Measurements from ENCODE around the gene DRAXIN. TPM values are rescaled to one million over a fixed set of nuclear protein-coding genes. Genes with fewer than 3 reads are reported as not detected.

Gene DRAXIN
- total RNA-seq, 1 experiment from 2014 or later = 20.5 TPM

DNA sequence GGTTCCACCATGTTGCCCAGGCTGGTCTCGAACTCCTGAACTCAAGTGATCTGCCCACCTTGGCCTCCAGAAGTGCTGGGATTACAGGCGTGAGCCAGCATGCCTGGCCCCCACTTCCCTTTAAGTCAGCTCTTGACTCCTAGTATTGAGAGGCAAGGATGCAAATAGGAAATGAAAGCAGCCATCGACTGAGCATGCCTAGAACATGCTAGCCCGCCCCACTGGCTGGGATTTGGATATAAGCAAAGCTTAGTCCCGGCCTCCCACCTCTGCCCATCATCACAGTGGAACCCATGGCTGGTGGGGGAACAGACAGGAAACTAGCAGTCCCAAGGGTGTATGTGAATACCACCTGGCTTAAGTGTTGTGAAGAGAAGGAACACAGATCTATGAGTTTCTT lies 80.9 kb downstream of the DRAXIN start:
- Histone ChIP-seq H4K8ac (replicated peaks; ENCODE audit: insufficient read length, low read depth, low read length) (no peak overlapping the region), H3K79me1 (ENCODE audit: insufficient read depth, low read depth, low read length, poor library complexity, severe bottlenecking) (no peaks in the 10 kb centered on the region), H3K18ac (ENCODE audit: insufficient read length, low read depth, low read length) (no peak overlapping the region), H3K4ac (ENCODE audit: low read depth, low read length) (no peak overlapping the region), H3K79me2 (ENCODE audit: insufficient read depth, low read length) (no peaks in the 10 kb centered on the region), H3K4me2 (ENCODE audit: insufficient read depth, insufficient read length, low read length) (no peak overlapping the region), H3K4me1 (ENCODE audit: insufficient read depth, low read length) (no peaks in the 10 kb centered on the region), H4K5ac (ENCODE audit: insufficient read length, low read depth, low read length) (no peak overlapping the region), H3K9me3 (ENCODE audit: control insufficient read depth, low read depth, low read length) (no peaks in the 10 kb centered on the region), H4K91ac (ENCODE audit: insufficient read length, low read depth, low read length) (no peak overlapping the region), H3K23ac (ENCODE audit: insufficient read length, low read depth, low read length) (no peak overlapping the region), H3K23me2 (ENCODE audit: insufficient read length, low read depth, low read length, poor library complexity, severe bottlenecking) (no peaks in the 10 kb centered on the region), H3K27ac (ENCODE audit: insufficient read length, low read depth, low read length) (no peak overlapping the region), H2AK5ac (ENCODE audit: insufficient read length, low read length) (no peak overlapping the region), H3K27me3 (ENCODE audit: insufficient read depth, low read length) (no peaks in the 10 kb centered on the region), H2AFZ (ENCODE audit: low read length) (no peak overlapping the region), H4K20me1 (ENCODE audit: control insufficient read depth, insufficient read depth, insufficient read length) (no peaks in the 10 kb centered on the region), H2BK12ac (ENCODE audit: insufficient read length, low read depth, low read length) (no peak overlapping the region), H3K56ac (ENCODE audit: insufficient read length, low read depth, low read length) (no peak overlapping the region), H3K9ac (ENCODE audit: extremely low read depth, insufficient read length, low read length) (no peak overlapping the region), H3T11ph (ENCODE audit: low read length) (no peak overlapping the region), H2BK15ac (ENCODE audit: low read depth, low read length) (no peak overlapping the region), H2BK120ac (ENCODE audit: low read depth, low read length, poor library complexity, severe bottlenecking) (no peak overlapping the region), H2BK5ac (ENCODE audit: insufficient read length, low read length) (no peak overlapping the region), H2BK20ac (ENCODE audit: low read depth, low read length, poor library complexity, severe bottlenecking) (no peak overlapping the region), H3K14ac (ENCODE audit: insufficient read depth, low read length) (no peak overlapping the region)
- TF ChIP-seq CTCF (conservative IDR thresholded peaks at IDR 0.05) = no peak
- no peak overlapping the region; a peak in 1 of 7 replicates for H3K27ac Mint-ChIP-seq
- H3K4me1 Mint-ChIP-seq = no peaks in the 10 kb centered on the region
- no peak overlapping the region for H3K4me3 Mint-ChIP-seq
- H3K9me3 Mint-ChIP-seq = no peaks in the 10 kb centered on the region
- WGBS (ENCODE audit: extremely low coverage, insufficient read length, low lambda C conversion rate) = no CpG with 5 or more reads among the region's 5 CpGs
- H3K36me3 Mint-ChIP-seq (ENCODE audit: insufficient read depth in 1 of 3, low read depth in 3 of 3) = no peaks in the 10 kb centered on the region
- DNase-seq = no peak
- peaks cover 4% of the 10 kb centered on the region for H3K27me3 Mint-ChIP-seq (ENCODE audit: low read depth)

Measured in H9 (cell line).